COLO668 (cell line): ENCODE data around the gene C17orf50.

Source experiments
- DNase-seq: peaks from one replicate; lab custom pipeline; 2025; ENCODE audit not compliant: unreplicated experiment; lab: John Stamatoyannopoulos, UW

Gene C17orf50

DNA sequence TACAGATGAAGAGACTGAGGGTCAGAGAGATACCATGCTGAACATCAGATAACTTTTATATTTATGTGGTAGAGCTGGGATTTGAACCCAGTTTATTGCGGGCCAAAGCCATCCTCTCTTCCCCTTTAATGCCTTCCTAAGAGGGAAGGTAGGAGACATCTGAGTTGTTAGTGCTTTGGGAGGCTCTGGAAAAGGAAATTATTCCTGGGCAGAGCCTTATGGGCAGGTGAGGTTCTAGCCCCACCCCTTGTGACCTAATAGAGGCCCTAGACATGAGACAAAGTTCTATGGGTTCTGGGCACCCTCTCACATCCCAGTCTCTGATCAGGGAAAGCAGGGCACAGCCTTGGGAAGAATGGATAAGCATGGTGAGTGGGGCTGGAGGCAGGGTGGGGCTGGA, at the start of gene C17orf50:
Gene C17orf50, plus strand, starts transcription at position 301 of the 400 bp plus-strand sequence. Its CDS starts 55 bp downstream, at position 356.
- DNase-seq: no peak

DNA sequence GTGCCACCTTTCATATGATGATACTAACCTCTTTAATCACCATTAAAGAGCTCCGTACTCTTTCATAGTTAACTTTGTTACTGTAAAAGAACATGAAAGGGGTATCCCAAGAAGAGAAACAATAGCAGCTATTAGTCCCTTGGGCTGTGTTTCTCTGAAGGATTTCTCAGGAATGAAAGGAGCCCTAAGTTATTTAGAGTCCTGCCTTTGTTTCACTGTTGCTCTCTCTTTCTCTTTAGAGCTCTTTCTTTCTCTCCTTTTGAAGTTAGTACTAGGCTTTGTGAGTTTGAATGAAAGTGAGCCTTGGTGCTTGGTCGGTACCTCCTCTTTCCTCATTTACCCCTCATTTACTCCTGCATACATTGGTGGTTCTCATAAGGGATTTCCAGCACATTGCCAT, 49.7 kb upstream of the C17orf50 start:
- no peak for DNase-seq

DNA sequence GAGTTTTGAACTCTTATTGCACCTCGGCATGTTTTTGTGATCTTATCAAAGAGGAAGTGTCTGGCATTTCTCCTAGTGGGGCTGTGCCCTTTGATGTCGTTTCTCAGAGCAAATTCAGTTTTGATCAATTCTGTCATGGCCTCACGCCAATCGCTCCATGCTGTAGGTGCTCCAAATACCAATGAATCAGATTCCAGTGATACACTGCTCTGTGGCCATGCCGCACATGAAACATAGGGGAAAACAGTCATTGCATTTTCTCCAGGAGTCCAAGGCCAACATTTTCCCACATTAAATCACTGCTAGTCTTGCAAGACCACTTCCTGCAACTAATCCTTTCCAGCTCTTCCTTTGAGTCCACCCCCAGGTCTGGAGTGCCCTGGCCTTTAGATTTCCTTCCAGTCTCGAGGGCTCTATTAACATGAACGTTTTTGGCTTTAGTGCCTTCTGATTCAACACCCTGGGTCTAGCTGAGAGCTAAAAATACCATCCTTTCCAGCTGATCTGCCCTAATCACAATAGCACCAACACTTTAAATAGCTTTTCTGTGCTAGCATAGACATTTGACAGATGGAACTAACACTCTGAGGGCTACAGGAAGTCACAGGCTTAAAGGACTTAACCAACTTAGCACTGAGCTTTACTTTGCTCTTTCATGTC, 47.5 kb upstream of the C17orf50 start:
- DNase-seq: no peak

DNA sequence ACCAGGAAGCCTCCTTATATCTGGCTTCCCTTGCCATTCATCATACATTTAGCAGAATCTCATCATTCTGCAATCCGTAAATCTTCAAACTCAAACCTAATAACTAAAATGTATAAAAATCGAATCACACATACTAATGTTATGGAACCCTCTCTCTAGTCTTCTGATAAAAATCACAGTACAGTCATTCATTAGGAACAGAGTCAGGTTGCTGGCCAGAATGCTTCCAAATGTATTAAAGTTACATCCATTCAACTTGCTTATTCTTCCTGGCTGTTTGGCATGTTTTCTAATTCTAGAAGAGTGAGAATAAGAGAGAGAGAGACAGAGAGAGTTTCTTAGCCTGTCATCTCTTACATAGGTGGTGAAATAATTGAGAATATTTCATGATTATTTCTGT, 45.7 kb upstream of the C17orf50 start:
- DNase-seq: no peak

DNA sequence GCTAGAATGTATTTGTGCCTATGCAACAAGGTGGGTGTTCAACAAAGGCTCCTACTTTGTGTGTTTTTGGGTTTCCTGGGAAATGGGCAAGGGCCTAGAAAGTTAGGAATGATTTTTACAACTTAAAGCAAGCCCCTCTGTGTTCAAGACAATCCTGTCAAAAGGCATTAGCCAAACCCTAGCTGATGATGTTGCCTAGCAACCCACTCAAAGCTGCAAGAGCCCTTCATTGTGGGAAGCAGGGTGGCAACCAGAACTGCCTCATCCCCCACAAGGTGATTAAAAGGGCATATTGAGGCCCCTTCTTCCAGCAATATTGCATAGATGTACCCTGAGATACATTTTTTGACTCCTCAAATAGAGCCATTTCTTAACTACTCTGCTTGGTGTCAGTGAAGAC, 45.3 kb upstream of the C17orf50 start:
- peak; percentile 1 for DNase-seq

DNA sequence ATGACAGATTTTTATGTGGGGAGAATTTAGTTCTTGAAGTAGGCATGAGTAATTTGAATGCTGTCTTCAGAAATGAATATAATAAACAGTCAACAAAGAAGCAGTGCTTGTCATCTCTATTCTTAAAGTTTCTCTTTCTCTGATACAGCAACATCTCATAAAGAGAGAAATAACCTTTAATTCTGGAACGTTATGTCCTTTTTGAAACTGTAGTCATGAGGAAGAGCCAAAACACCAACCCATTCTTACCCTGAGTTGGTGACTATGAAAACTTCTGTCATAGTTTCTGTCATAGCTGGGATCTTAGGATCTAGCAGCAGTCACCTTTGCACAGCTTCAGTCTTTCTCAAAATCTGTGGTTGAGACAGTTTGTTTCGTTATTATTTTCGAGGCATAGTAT, 44.5 kb upstream of the C17orf50 start:
- no peak for DNase-seq

DNA sequence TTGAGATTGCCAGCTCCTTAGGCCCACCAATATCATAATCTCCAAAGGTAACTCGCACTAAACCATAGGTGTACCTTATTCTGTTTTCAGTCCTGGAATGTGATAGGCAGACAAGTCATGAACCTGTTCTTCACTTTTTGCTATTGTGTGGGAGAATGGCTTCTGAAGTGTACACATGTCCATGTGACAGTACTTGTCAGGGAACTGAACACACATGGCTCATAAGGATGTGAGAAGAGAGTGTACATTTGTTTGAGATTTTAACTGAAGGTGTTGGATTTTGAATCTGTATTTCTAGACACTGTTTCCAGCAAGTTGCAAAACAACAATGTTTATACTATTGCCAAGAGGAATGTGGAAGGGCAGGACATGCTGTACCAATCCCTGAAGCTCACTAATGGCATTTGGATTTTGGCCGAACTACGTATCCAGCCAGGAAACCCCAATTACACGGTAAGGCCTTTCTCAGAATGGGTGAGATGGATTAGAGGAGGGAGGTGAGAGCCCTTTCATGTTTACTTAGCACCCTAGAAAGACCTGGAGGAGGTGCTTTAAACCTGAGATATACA, 43.7 kb upstream of the C17orf50 start:
- DNase-seq: no peak

DNA sequence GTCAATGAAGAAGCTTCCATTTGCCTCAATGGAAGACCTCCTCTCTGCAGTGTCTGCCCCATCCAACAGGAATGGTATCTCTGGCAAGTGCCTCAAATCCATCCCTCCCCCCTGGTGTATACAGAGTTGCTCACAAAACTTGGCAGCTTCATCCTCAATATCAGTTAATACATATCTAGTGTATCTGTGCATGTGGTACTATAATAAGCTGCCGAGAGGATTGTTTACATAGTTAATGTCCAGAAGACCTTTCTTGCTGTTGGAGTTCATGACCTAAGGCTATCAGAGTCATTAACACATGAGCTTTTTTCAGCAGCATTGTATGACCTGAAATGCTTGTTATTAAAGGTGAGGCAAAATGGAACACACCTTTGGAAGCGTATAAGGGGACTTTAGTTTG, 43.2 kb upstream of the C17orf50 start:
- no peak for DNase-seq

DNA sequence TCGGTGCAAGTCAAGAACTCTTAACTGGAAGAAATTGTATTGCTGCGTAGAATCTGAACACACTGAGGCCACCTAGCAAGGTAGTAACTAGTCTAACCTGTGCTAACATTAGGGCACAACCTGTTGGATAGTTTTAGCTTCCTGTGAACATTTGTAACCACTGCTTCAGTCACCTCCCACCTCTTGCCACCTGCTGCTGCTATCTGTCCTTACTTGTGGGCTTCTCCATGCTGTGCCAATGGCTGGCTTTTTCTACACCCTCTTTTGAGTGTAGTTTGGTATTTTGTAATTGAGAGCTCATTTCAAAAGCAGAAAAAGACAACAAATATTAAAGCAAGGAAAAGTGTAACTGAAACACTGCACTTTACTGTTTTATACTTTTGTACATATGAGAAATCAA, 37.0 kb upstream of the C17orf50 start:
- DNase-seq: no peak

DNA sequence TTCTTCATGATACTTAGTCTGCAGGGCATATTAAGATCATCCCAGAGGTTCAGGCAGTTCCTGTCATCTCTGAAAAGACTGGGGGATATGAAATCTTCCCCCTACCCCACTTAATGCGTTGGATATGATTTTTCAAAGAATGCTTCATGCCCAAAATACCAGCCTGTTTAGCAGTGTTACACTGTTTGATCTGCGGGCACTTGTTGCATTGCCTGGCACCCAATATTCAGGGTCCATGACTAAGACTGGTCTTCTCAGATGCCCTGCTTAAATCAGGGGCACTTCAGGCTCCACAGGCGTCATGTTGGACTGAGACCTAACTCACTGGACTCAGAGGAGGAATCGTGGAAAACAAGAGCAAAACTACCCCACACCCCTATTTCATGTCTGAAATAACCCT, 35.6 kb upstream of the C17orf50 start:
- no peak for DNase-seq

DNA sequence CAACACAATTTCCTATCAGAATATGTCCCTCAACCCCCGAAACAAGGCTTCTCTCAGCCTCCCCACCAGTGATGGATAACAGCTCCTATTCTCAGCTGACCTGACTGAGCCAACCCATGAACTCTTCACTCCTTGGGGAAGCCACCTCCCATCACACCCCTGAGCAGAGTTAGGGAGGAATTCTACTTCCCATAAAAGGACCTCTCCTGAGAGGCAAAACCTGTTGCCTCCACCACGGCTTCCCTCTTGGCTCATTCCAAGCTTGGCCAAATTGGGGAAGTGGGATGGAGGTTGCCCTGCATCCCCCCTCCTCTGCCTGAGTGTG, 34.9 kb upstream of the C17orf50 start:
- no peak for DNase-seq

DNA sequence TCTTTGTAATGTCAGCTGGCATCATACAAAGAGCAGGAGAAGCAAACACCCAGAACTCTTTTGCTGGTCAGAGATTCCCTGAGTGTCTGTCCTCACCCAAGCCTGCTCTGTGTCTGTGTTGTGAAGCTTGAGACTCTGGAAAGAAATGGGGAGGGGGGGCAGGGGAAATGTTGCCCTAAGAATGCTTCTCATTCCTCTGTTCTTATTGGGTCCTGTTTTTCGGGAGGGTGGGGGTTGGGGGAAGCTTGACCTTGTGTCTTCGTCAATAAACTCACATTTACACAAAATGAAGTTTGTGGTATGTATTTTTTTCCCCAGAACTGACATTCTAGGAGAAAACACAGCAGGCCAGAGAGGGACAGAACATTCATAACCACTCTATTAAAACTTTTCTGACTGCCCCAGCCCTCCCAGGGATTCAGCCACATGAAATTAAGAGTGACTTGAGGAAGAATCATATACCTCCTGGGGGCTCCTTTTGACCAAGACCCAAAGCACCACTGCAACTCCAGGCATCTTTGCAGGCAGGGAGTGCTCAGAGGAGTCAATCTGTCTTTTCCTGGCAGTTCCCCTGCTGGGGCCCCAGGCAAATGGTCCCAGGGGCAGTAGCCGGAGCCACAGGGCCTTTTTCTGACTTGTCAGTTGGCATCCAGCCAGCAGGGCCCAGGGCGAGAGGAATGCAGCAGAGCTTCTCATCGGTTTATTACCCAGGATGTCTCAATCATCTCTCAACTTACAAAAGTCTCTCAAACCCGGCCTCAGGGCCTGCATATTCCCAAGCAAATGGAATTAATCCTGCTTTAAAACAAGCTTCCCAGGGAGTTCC, 34.3 kb upstream of the C17orf50 start:
- DNase-seq: peak; percentile 5

DNA sequence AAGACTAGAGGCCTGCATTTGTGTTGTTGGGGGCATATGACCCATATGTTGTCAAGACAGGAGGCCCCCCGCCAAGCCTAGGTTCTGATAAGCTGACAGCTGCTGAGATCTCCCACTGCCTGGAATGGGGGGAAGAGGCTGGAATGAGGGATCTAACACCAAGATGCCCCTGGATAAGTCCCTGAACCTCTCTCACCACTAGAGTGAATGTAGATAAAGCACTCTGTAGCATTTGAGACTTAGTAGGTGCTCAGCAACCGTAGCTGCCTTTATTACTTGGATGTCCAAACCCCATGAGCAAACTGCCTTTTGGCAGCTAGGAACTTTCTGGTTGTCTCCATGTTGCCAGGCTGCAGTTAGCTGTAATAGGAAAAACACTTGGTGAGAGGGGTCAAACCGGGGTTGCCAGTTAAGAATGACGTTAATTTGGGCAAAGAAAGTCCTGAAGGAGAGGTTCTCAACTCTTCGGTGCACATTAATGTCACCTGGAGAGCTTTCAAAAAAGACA, 33.7 kb upstream of the C17orf50 start:
- DNase-seq: no peak

DNA sequence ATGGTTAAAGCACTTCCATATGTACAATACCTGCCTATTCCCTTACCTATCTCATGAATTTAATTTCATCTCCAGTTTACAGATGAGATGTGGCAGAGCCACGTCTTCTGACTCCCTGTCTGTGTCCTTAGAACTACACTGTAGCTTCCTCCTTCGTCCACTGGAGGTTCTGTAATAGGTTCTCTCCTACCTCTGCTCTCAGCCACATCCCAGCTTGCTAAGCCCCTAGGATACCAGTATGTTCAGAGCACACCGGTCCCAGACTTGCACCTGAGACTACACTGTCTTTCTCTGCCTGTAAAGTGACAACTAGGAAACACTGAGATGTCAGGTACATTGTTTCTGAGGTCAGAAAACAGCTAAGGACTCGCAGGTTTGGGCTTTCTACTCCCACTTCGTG, 33.1 kb upstream of the C17orf50 start:
- no peak for DNase-seq

DNA sequence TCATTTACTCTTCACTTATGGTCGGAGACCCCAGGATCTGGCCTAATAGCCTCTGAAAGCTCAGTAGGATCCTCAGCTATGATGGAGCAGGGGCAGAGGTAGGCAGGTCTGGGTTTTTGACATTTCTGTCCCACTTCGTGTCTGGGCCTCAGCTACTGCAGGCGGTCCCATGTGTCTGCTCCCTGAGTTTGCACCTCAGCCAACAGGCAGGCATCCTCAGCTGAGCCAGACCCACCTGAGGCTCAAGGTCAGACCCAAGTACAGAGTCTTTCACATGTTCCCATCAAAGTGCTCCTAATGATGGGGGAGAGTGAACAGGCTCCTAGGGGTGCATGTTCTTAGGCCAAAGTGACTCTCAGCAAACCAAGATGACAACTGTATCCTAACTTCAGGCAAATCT, 32.1 kb upstream of the C17orf50 start:
- DNase-seq: no peak

DNA sequence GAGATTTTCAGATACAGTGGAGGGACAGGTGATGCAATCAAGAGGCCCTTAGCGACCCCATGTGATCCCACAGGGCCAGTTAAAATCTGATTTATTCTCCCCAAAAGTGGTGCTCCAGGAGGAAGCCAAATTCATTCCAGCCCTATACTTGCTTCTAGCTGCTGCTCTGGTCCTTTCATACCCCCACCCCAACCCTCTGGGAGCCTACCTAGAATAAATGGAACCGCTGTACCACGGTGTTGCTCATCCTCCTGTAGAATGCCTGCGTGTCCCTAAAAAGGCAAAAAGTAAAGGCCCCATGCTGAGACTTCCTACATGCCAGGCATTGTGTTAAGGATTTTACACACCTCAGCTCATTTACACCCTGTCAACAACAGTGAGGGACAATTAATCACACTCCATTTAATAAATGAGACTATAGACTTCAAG, 31.3 kb upstream of the C17orf50 start:
- no peak for DNase-seq

DNA sequence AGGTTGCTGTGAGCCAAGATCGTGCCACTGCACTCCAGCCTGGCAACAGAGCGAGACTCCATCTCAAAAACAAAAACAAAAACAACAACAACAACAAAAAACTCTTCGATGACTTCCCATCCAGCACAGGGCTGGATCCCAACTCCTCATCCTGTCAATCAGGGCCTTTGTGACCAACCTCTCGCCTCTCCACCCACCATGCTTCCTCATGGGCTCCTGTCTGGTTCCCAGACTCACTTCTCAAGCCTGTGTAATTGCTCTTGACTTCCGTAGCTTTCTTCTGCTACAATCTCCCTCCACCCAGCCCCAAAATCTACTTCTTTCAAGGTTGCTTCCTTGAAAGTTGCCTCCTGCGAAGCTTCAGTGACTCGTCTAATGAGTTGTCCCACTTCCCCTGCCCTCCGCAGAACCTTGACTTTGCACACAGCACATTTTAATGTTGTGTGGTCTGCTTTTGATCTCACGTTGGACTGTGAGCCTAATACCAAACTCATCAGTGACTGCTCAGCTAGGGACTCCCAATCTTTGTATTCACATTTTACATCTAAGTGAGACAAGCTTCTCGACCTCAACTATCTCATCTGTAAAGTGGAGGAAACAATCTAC, 30.2 kb upstream of the C17orf50 start:
- DNase-seq: no peak

DNA sequence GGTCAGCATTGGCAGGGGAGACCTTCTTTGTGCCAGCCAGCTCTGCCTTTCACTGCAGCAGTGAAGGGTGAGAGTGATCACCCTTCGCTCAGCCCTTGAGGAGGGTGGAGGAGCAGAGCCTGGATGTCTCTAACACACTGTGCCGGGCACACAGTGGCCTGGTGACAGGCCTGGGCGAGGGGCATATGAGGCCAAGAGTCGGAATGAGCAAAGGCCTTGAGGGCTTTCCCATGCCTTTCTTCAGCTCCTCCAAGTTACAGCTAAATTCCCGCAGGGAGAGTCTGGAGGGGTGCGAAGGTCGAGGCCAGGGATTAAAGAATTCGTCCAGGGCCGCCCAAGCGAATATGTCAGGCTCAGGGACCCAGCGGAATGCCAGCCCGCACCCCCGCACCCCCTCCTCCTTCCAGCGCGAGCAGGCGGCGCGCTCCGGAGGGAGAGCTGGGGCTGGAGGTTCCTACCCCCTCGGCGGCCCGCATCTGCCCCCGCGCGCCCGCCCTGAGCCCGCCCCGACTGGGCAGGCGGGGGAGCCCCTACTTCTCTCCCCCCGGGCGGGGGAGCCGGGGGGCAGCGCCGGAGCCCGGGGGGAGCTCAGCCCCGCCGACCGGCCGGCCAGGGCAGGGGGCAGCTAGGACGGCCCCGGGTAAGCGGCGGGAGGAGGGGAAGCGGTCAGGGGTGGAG, 29.3 kb upstream of the C17orf50 start, which contains the start of gene RASL10B:
Gene RASL10B, plus strand, starts transcription at position 401 of the 678 bp plus-strand sequence. CDS start 3,546 bp downstream, outside the sequence.
- DNase-seq: peak; percentile 2

DNA sequence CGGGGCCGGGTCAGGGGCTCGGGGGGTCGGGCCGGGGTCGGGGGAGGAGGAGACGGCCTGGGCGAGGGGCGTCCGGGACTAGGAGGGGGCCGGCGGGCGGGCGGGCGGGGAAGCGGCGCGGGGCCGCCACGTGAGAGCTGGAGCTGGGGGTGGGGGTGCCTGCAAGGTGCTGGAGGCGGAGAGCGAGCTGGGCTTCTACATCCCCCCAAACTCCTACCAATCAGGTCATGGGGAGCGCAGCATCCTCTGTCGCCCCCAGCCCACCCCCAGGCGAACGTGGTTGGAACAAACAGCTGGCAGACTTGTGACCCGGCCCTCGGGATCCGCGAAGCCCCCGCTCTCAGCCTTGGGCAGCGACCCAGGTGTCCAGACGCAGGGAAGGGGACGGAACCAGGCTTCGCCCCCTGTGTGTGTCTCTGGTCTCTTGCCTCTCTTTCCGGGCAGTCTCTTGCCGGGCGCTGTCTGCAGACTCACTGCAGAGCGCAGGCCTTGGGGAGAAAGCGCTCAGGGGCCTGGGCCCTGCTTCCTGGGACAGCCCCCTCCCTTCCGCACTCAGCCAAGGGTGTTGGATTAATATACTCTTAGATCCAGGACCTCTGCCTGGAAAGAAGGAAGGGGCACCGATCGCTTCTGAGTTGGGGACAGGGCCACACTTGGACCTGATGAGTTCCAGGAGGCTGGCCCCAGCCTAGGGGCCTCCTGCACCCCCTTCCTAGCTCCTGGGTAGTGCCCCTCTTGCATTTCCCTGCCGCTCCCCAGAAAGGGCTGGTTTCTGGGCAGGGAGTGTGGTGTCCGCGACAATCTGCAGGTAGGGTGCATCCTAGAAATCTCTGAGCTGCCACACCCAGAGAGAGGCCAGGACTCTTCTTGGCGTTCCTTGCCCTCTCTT, 28.5 kb upstream of the C17orf50 start:
- no peak for DNase-seq

DNA sequence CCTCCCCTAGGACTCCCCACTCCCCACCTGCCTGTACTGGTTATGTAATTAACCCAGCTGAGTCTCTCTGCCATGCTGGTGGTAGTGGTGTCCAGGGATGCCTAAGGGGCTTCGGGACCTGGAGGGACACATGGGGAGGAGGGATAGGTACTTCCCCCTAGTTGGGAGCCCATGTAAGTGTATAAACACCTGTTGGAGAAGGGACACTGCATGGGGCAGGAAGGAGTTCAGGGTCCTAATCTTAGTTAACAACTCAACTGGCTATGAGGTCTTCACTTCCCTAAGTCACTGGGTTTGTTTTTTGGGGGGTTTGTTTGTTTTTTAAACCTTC, 27.9 kb upstream of the C17orf50 start:
- no peak for DNase-seq
